ENCODE results near the gene PYCR2.

DNA sequence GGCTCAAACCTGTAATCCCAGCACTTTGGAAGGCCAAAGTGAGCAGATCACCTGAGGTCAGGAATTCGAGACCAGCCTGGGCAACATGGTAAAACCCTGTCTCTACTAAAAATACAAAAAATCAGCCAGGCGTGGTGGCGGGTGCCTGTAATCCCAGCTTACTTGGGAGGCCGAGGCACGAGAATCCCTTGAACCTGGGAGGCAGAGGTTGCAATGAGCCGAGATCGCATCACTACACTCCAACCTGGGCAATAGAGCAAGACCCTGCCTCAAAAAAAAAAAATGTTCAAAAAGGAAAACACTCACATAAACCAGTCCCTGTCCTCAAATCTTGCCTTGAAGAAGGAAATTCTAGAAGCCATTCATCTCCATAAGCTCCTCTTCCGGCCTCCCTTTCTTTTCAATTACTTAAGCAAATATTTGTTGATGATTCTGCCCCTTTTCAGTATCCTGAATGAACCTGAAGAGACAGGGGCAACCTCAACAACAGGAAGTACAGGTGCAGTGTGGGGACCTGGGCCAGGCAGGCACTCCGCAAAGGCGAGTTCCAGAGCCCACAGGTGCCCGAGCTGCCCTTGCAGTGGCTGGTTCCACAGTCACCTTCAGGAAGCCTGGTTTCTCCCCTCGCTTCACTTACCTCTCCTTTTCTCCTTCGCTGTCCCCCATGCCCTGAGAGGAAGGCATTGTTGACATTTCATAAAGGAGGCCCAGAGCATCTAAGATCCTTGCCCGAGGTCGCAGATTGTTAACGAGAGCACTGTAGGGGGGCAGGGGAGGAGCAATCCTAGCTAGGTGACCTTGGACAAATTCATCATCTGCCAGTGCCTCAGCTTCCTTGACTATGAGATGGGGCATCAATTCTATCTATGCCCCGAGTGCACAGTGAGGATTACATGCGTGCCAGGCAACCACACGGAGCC is 26.2 kb downstream of the PYCR2 start:
- TF ChIP-seq PAX5 (IDR thresholded peaks at IDR 0.05; ENCODE audit: insufficient read depth, low read length, severe bottlenecking) (no peak), POLR2AphosphoS5 (IDR thresholded peaks at IDR 0.05; ENCODE audit: low read depth, low read length) (no peak)
